HG02798 (cell line): ENCODE results near the gene GABBR2.
"Not testable (repeated sequence)": the region's sequence is repeated elsewhere in the genome, so short reads cannot be mapped to it uniquely, and the experiment has no call there.

Experiments
- ATAC-seq: cut with Tn5 transposase; IDR thresholded peaks from one replicate; pipeline ENCODE4 v1.9.1; 2021; ENCODE audit warnings: mild to moderate bottlenecking; ENCODE audit not compliant: unreplicated experiment, poor library complexity

The GABBR2 gene

GRCh38 chr9:98289614-98290201, 419.0 kb downstream of the GABBR2 start:
- no peak for ATAC-seq

GRCh38 chr9:98288881-98289280, 419.9 kb downstream of the GABBR2 start:
- no peak for ATAC-seq

GRCh38 chr9:98287384-98287783, 421.4 kb downstream of the GABBR2 start:
- no peak for ATAC-seq

- no peak for ATAC-seq
Observed at GRCh38 chr9:98285446-98285845, 423.3 kb downstream of the GABBR2 start.

GRCh38 chr9:98284754-98285153, 424.0 kb downstream of the GABBR2 start:
- no peak for ATAC-seq

GRCh38 chr9:98283143-98283542, 425.6 kb downstream of the GABBR2 start:
- not testable (repeated sequence) for ATAC-seq

GRCh38 chr9:98281281-98281680, 427.5 kb downstream of the GABBR2 start:
- no peak for ATAC-seq

- ATAC-seq: no peak
Observed at GRCh38 chr9:98280574-98280973, 428.2 kb downstream of the GABBR2 start.

GRCh38 chr9:98280162-98280561, 428.6 kb downstream of the GABBR2 start:
- ATAC-seq: no peak

GRCh38 chr9:98276907-98277469, 431.7 kb downstream of the GABBR2 start:
- no peak for ATAC-seq

GRCh38 chr9:98275159-98275558, 433.6 kb downstream of the GABBR2 start:
- no peak for ATAC-seq

GRCh38 chr9:98272083-98272482, 436.7 kb downstream of the GABBR2 start:
- ATAC-seq: no peak

GRCh38 chr9:98271479-98271878, 437.3 kb downstream of the GABBR2 start:
- ATAC-seq: no peak

GRCh38 chr9:98270284-98270683, 438.5 kb downstream of the GABBR2 start:
- not testable (repeated sequence) for ATAC-seq

- ATAC-seq: not testable (repeated sequence)
Observed at GRCh38 chr9:98269652-98270051, 439.1 kb downstream of the GABBR2 start.

GRCh38 chr9:98267556-98267955, 441.2 kb downstream of the GABBR2 start:
- ATAC-seq: not testable (repeated sequence)

- ATAC-seq: no peak
Observed at GRCh38 chr9:98264516-98264915, 444.2 kb downstream of the GABBR2 start.

- ATAC-seq: peak; percentile 85
Observed at GRCh38 chr9:98263482-98264357, 445.0 kb downstream of the GABBR2 start.

- ATAC-seq: no peak
Observed at GRCh38 chr9:98263080-98263479, 445.7 kb downstream of the GABBR2 start.

GRCh38 chr9:98262056-98262455, 446.7 kb downstream of the GABBR2 start:
- no peak for ATAC-seq

- ATAC-seq: no peak
Observed at GRCh38 chr9:98260635-98261034, 448.1 kb downstream of the GABBR2 start.
